Amygdala (tissue), 56 donors: Measurements from ENCODE around the gene TUBE1.

ENCODE experiments used
- DNase-seq, 56 donors: peaks; one replicate each; lab custom pipeline; 2025; lab: John Stamatoyannopoulos, UW

Gene TUBE1

DNA sequence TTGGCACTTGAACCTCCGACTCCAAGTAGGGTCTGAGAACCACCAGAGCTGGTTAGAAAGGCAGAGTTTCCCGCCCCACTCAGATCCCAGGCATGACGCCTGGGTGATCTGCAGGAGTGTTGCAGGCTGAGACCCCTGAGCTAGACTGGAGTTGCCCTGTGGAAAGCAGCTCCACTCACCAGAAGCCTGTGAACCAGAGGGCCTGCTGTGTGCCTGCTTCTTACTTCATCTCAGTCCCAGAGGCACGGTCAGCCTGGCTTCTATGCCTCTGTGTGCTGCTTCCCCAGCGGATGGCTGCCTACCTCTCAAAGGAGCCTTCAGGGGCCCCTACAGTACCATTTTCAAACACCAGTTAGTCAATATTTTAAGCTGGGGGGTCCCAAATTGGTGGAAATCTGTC, 49.0 kb downstream of the TUBE1 start:
- DNase-seq = peak in 1 of 56 donors; percentile 6

DNA sequence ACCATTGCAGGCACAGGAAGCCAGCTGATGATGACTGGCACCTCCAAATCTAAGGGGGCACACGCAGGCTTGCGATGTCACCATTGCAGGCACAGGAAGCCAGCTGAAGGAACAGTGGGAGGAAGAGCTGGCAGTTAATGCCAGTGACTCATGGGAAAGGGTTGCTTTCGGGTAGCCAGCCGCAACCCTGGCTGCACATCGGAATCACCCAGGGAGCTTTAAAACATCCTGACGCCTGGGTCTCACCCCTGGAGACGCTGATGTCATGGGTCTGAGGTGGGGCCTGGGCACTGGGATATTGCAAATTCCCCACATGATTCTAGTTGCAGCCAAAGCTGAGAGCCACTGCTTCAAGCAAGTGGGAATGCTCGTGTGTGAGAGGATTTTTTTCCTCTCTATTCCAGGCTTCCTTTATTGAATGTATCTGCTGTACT, 49.5 kb downstream of the TUBE1 start:
- DNase-seq = peak in 41 of 56 donors; percentile 6 to 84 (median 39)

GRCh38 chr6:112036088-112036637, 51.1 kb downstream of the TUBE1 start:
- DNase-seq = no peak

GRCh38 chr6:112034616-112034995, 52.7 kb downstream of the TUBE1 start:
- no peak for DNase-seq

- peak in 36 of 56 donors; percentile 5 to 64 (median 22) for DNase-seq
Observed at GRCh38 chr6:112033791-112034615, 53.3 kb downstream of the TUBE1 start.

- DNase-seq = no peak
Observed at GRCh38 chr6:112032728-112033127, 54.6 kb downstream of the TUBE1 start.

- DNase-seq = no peak
Observed at GRCh38 chr6:112031960-112032359, 55.3 kb downstream of the TUBE1 start.

GRCh38 chr6:112030961-112031660, 56.2 kb downstream of the TUBE1 start:
- no peak for DNase-seq

GRCh38 chr6:112030206-112030960, 56.9 kb downstream of the TUBE1 start:
- no peak for DNase-seq

DNA sequence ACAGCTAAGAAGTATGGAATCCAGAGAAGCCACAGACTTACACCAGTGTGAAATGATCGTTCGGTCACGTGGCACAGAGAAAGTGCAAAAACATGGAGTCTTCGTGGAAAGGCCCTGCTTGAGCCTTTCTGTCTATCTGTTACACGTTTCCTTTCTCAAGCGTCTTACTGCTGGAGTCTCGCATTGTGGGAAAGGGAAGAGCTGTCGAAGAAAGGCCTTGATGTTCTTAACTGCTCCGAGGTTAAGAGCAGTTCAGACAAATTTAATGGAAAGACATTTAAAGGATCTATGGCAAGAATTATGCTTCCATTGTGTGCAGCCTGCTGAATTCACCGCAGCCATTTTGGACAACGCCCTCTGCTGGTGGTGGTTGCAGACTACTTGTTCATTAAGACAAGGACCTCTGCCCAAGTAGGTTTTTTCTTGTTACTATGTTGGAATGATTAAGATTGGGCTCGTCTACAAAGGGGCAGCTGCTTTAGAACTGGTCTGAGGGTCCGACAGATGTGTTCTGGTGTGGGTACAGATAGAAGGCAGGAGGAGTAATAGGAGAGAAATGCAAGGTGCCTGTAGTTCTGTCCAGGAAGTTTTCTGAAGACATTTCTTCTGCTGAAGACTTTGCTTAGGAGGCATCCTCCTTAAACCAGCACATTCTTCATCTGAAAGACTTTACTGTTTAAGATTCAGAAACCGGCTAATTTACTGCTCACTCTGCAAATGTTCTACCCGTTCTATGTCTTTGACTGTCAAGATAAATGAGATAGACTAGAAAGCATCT, 58.0 kb downstream of the TUBE1 start:
- peak in 31 of 56 donors; percentile 2 to 76 (median 16) for DNase-seq

GRCh38 chr6:112027942-112028674, 59.2 kb downstream of the TUBE1 start:
- DNase-seq = no peak

DNA sequence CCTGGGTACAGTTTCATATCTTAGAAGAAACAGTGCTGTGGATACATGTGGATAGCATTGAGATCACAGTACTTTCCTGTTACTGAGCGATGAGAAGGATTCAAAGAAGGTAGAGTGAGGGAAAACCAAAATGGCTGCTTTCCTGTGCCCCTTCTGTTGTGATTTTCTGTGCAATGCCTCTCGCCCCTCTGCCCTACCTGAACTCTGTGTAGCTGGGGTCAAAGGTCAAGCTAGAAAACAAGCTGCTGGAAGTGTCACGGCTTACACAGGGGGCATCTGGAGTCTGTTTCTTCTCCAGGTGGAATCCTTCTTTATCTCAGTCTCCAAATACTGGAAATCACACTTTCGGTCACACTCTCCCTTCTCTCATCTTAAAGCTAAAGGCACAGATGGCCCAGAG, 60.3 kb downstream of the TUBE1 start:
- no peak for DNase-seq

- DNase-seq = no peak
Observed at GRCh38 chr6:112024464-112024863, 62.8 kb downstream of the TUBE1 start.

- DNase-seq = no peak
Observed at GRCh38 chr6:112022749-112023148, 64.5 kb downstream of the TUBE1 start.

- DNase-seq = no peak
Observed at GRCh38 chr6:112021691-112022310, 65.5 kb downstream of the TUBE1 start.
